Mucosa of rectum (tissue), 2 donors: ENCODE measurements around the gene ZNF292.
"Not testable (repeated sequence)": the region's sequence is repeated elsewhere in the genome, so short reads cannot be mapped to it uniquely, and the experiment has no call there.

Experiments
- H3K27ac ChIP-seq, 2 donors: one replicate each; pipeline ENCODE4 v1.7.0; 2013; ENCODE audit warnings: inconsistent platforms in 2 of 2, low read depth in 2 of 2, low read length in 2 of 2
- H3K27me3 ChIP-seq, 2 donors: one replicate each; pipeline ENCODE4 v1.7.0; 2013; ENCODE audit warnings: low read length in 2 of 2; ENCODE audit not compliant: control insufficient read depth in 2 of 2, insufficient read depth in 2 of 2
- H3K36me3 ChIP-seq, 2 donors: one replicate each; pipeline ENCODE4 v1.7.0; 2013; ENCODE audit warnings: low read length in 2 of 2; ENCODE audit not compliant: control insufficient read depth in 2 of 2, insufficient read depth in 2 of 2
- H3K4me1 ChIP-seq, 2 donors: one replicate each; pipeline ENCODE4 v1.7.0; 2013; ENCODE audit warnings: low read length in 2 of 2, mild to moderate bottlenecking in 1 of 2; ENCODE audit not compliant: control insufficient read depth in 2 of 2, insufficient read depth in 2 of 2
- H3K4me3 ChIP-seq, 2 donors: one replicate each; pipeline ENCODE4 v1.7.0; 2013; ENCODE audit warnings: low read length in 2 of 2
- H3K9ac ChIP-seq, 2 donors: one replicate each; pipeline ENCODE4 v1.7.0; 2013; ENCODE audit warnings: low read length in 2 of 2, low read depth in 1 of 2, mild to moderate bottlenecking in 1 of 2
- H3K9me3 ChIP-seq, 2 donors: one replicate each; pipeline ENCODE4 v1.7.0; 2013; ENCODE audit warnings: low read length in 2 of 2; ENCODE audit not compliant: control insufficient read depth in 2 of 2
- donor health status: healthy.
- donor health status: Normal muscosa, but diverticular disease.

Gene ZNF292

GRCh38 chr6:87237804-87238203 is 82.4 kb downstream of the ZNF292 start:
- Histone ChIP-seq H3K27me3 (no peaks in the 10 kb centered on the region), H3K36me3 (peaks cover 8 to 16% of the 10 kb centered on the region in 2 donors), H3K4me3 (no peak overlapping the region), H3K9ac (no peak overlapping the region), H3K4me1 (no peaks in the 10 kb centered on the region), H3K27ac (no peak overlapping the region), H3K9me3 (no peaks in the 10 kb centered on the region)

- not testable (repeated sequence) for H3K9me3 ChIP-seq, H3K27me3 ChIP-seq, H3K4me3 ChIP-seq, H3K27ac ChIP-seq, H3K9ac ChIP-seq, H3K4me1 ChIP-seq
- H3K36me3 ChIP-seq = peaks cover 7 to 22% of the 10 kb centered on the region in 2 donors
Observed at GRCh38 chr6:87239098-87239635, 83.8 kb downstream of the ZNF292 start.

GRCh38 chr6:87241304-87241703 is 85.9 kb downstream of the ZNF292 start:
- Histone ChIP-seq H3K9ac (no peak overlapping the region), H3K4me1 (no peaks in the 10 kb centered on the region), H3K9me3 (no peaks in the 10 kb centered on the region), H3K4me3 (no peak overlapping the region), H3K27me3 (no peaks in the 10 kb centered on the region), H3K27ac (no peak overlapping the region), H3K36me3 (peaks cover 12 to 24% of the 10 kb centered on the region in 2 donors)

GRCh38 chr6:87242311-87242710 is 86.9 kb downstream of the ZNF292 start:
- Histone ChIP-seq H3K9me3 (no peaks in the 10 kb centered on the region), H3K9ac (no peak overlapping the region), H3K4me3 (no peak overlapping the region), H3K27ac (no peak overlapping the region), H3K4me1 (no peaks in the 10 kb centered on the region), H3K36me3 (peaks cover 17 to 31% of the 10 kb centered on the region in 2 donors), H3K27me3 (no peaks in the 10 kb centered on the region)

GRCh38 chr6:87243812-87244211 is 88.4 kb downstream of the ZNF292 start:
- peaks cover 19 to 35% of the 10 kb centered on the region in 2 donors for H3K36me3 ChIP-seq
- no peaks in the 10 kb centered on the region for H3K4me1 ChIP-seq

GRCh38 chr6:87244380-87244779 is 89.0 kb downstream of the ZNF292 start:
- H3K27me3 ChIP-seq = no peaks in the 10 kb centered on the region
- no peak overlapping the region for H3K4me3 ChIP-seq
- no peaks in the 10 kb centered on the region for H3K4me1 ChIP-seq
- H3K9ac ChIP-seq = no peak overlapping the region
- H3K9me3 ChIP-seq = no peaks in the 10 kb centered on the region
- H3K36me3 ChIP-seq = peaks cover 19 to 37% of the 10 kb centered on the region in 2 donors
- H3K27ac ChIP-seq = no peak overlapping the region

More at GRCh38 chr6:87243812-87244211, 88.4 kb downstream of the ZNF292 start:
- Histone ChIP-seq H3K27ac (no peak overlapping the region), H3K9me3 (no peaks in the 10 kb centered on the region), H3K4me3 (no peak overlapping the region), H3K9ac (no peak overlapping the region), H3K27me3 (no peaks in the 10 kb centered on the region)

- H3K9me3 ChIP-seq = no peaks in the 10 kb centered on the region
- H3K4me3 ChIP-seq = no peak overlapping the region
- peaks cover 16 to 32% of the 10 kb centered on the region in 2 donors for H3K36me3 ChIP-seq
- H3K27ac ChIP-seq = no peak overlapping the region
- H3K27me3 ChIP-seq = no peaks in the 10 kb centered on the region
- H3K9ac ChIP-seq = no peak overlapping the region
- H3K4me1 ChIP-seq = no peaks in the 10 kb centered on the region
Observed at GRCh38 chr6:87250019-87250418, 94.7 kb downstream of the ZNF292 start.

GRCh38 chr6:87251225-87251624 is 95.9 kb downstream of the ZNF292 start:
- Histone ChIP-seq H3K36me3 (peaks cover 26 to 44% of the 10 kb centered on the region in 2 donors), H3K27ac (no peak overlapping the region), H3K27me3 (no peaks in the 10 kb centered on the region)

GRCh38 chr6:87251725-87252124 is 96.4 kb downstream of the ZNF292 start:
- no peaks in the 10 kb centered on the region for H3K27me3 ChIP-seq
- H3K9me3 ChIP-seq = no peaks in the 10 kb centered on the region
- H3K4me1 ChIP-seq = no peaks in the 10 kb centered on the region
- no peak overlapping the region for H3K9ac ChIP-seq
- no peak overlapping the region for H3K27ac ChIP-seq
- peaks cover 23 to 44% of the 10 kb centered on the region in 2 donors for H3K36me3 ChIP-seq
- H3K4me3 ChIP-seq = no peak overlapping the region

More at GRCh38 chr6:87251225-87251624, 95.9 kb downstream of the ZNF292 start:
- Histone ChIP-seq H3K4me3 (no peak overlapping the region), H3K9me3 (no peaks in the 10 kb centered on the region), H3K4me1 (no peaks in the 10 kb centered on the region), H3K9ac (no peak overlapping the region)

GRCh38 chr6:87257046-87257445 is 101.7 kb downstream of the ZNF292 start:
- Histone ChIP-seq H3K4me1 (no peaks in the 10 kb centered on the region), H3K9ac (no peak overlapping the region), H3K9me3 (no peaks in the 10 kb centered on the region), H3K27ac (no peak overlapping the region), H3K4me3 (no peak overlapping the region), H3K27me3 (no peaks in the 10 kb centered on the region), H3K36me3 (peaks cover 24 to 33% of the 10 kb centered on the region in 2 donors)
